Body of pancreas (tissue), 4 donors: ENCODE measurements around the gene DEPDC5. TPM values are rescaled to one million over a fixed set of nuclear protein-coding genes. Genes with fewer than 3 reads are reported as not detected.
A peak's percentile ranks its signal among the peaks of the same experiment; 100 is the strongest.

Experiments
- ATAC-seq: fragments of 150-250 bp; one replicate; pipeline ENCODE4 v1.9.1; 2016
- DNase-seq, 4 donors: peaks; one replicate each; pipeline ENCODE4 v3.0.0-alpha.2; 2019
- H3K27ac ChIP-seq, 4 donors: fragments of 200-600 bp; sonication (generic); 1 replicate in 3 of 4; 2 replicates in 1 of 4; pipeline versions ENCODE4 v1.5.1 to v1.6.1; 2016 to 2019; ENCODE audit warnings: mild to moderate bottlenecking in 1 of 4, mixed read lengths in 1 of 4, moderate library complexity in 1 of 4
- H3K27me3 ChIP-seq, 2 donors: fragments of 200-600 bp; sonication (generic); one replicate each; pipeline ENCODE4 v1.6.0; 2016; ENCODE audit warnings: mild to moderate bottlenecking in 1 of 2
- H3K36me3 ChIP-seq, 2 donors: fragments of 200-600 bp; sonication (generic); replicated peaks in 1 of 2; 2 replicates each; pipeline ENCODE4 v1.5.1; 2016; ENCODE audit warnings: low read depth in 2 of 2; ENCODE audit not compliant: insufficient read depth in 1 of 2
- H3K4me1 ChIP-seq: fragments of 200-600 bp; sonication (generic); one replicate; pipeline ENCODE4 v1.6.0; 2016
- H3K4me3 ChIP-seq, 2 donors: fragments of 200-600 bp; sonication (generic); 1 replicate in 1 of 2; 2 replicates in 1 of 2; pipeline ENCODE4 v1.5.1; 2016 to 2019
- H3K9me3 ChIP-seq, 3 donors: fragments of 200-600 bp; sonication (generic); 1 replicate in 2 of 3; 2 replicates in 1 of 3; pipeline ENCODE4 v1.5.1; 2016
- CTCF ChIP-seq, 7 experiments: fragments of 450-650 bp in 4 of 7; fragments of 200-600 bp in 3 of 7; sonication (generic) in 3 of 7; IDR thresholded peaks; one replicate each; pipeline ENCODE4 v1.5.1; 2016 to 2019; ENCODE audit warnings: antibody characterized with exemption in 7 of 7
- POLR2A ChIP-seq, 3 donors: fragments of 450-650 bp; IDR thresholded peaks; one replicate each; pipeline ENCODE4 v1.6.1; 2016; ENCODE audit warnings: antibody characterized with exemption in 3 of 3, mild to moderate bottlenecking in 2 of 3
- WGBS, 2 donors: methylation state at CpG; one replicate each; pipeline ENCODE4 v1.1.5; 2017; 5-methylcytosine and 5-hydroxymethylcytosine counted together
- intact Hi-C: fragments of 100-400 bp; cut with DNase I; formaldehyde crosslinking; loops from one replicate; pipeline ENCODE4 v1.15.1; 2023
- total RNA-seq, 2 donors: library from RNA; depleted of rRNA; stranded (reverse); fragments of >200 nt; gene quantifications; one replicate each; pipeline ENCODE4 v1.1.0, GENCODE V29; 2016

DEPDC5 gene
- total RNA-seq, 2 donors from 2014 or later: 21.4 to 40.0 TPM

- peak in 2 of 4 donors; percentile 16 to 19 for DNase-seq
- ATAC-seq: no peak
- TF ChIP-seq CTCF (IDR thresholded peaks at IDR 0.05) (no peak), POLR2A (IDR thresholded peaks at IDR 0.05) (no peak)
- no peaks in the 10 kb centered on the region for H3K9me3 ChIP-seq
- H3K4me1 ChIP-seq: peaks cover 36% of the 10 kb centered on the region
- 1 to 2% methylated on average over 15 of the region's 15 CpGs for WGBS, 2 donors
- H3K36me3 ChIP-seq: no peaks in the 10 kb centered on the region
- H3K4me3 ChIP-seq: peak overlapping the region; percentile 55 to 71
- H3K27ac ChIP-seq: peak overlapping the region; percentile 91 to 98 (median 96)
- intact Hi-C loops: no loop called here
- H3K27me3 ChIP-seq: no peaks in the 10 kb centered on the region
These were observed 191.6 kb downstream of the DEPDC5 start for GRCh38 chr22:31945443-31945855.

GRCh38 chr22:31945971-31946680, 192.3 kb downstream of the DEPDC5 start:
- no peaks in the 10 kb centered on the region for H3K27me3 ChIP-seq
- H3K9me3 ChIP-seq: no peaks in the 10 kb centered on the region
- ATAC-seq (no peak), DNase-seq (peak in 1 of 4 donors; percentile 29)
- H3K4me1 ChIP-seq: peaks cover 43% of the 10 kb centered on the region
- H3K4me3 ChIP-seq: peak overlapping the region in 1 of 2 donors; percentile 3
- intact Hi-C loops: no loop called here
- 43 to 49% methylated on average over 8 of the region's 8 CpGs for WGBS, 2 donors
- TF ChIP-seq CTCF (IDR thresholded peaks at IDR 0.05) (no peak), POLR2A (IDR thresholded peaks at IDR 0.05) (no peak)
- H3K36me3 ChIP-seq: no peaks in the 10 kb centered on the region
- H3K27ac ChIP-seq: peak overlapping the region; percentile 91 to 98 (median 96)

- DNase-seq: peak in 2 of 4 donors; percentile 26 to 36
- 7 to 8% methylated on average over 2 of the region's 2 CpGs for WGBS, 2 donors
- H3K36me3 ChIP-seq: no peaks in the 10 kb centered on the region
- intact Hi-C loops: no loop called here
- H3K27ac ChIP-seq: peak overlapping the region; percentile 9 to 98 (median 96)
- H3K4me1 ChIP-seq: peaks cover 55% of the 10 kb centered on the region
- TF ChIP-seq POLR2A (IDR thresholded peaks at IDR 0.05) (no peak), CTCF (IDR thresholded peaks at IDR 0.05) (peak in 6 of 7 experiments; percentile 21 to 68 (median 56))
- no peaks in the 10 kb centered on the region for H3K9me3 ChIP-seq
- H3K4me3 ChIP-seq: no peak overlapping the region
- ATAC-seq: no peak
- no peaks in the 10 kb centered on the region for H3K27me3 ChIP-seq
These were observed 193.5 kb downstream of the DEPDC5 start for GRCh38 chr22:31947296-31947695.

GRCh38 chr22:31948002-31948401, 194.2 kb downstream of the DEPDC5 start:
- Histone ChIP-seq H3K4me3 (no peak overlapping the region), H3K36me3 (no peaks in the 10 kb centered on the region), H3K27ac (peak overlapping the region in 2 of 4 donors; percentile 15 to 96), H3K27me3 (no peaks in the 10 kb centered on the region), H3K9me3 (no peaks in the 10 kb centered on the region), H3K4me1 (peaks cover 62% of the 10 kb centered on the region)
- DNase-seq: peak; percentile 48 to 71 (median 68)
- WGBS, 2 donors: 22 to 29% methylated on average over 8 of the region's 8 CpGs
- intact Hi-C loops: no loop called here
- no peak for ATAC-seq
- no peak for TF ChIP-seq POLR2A (IDR thresholded peaks at IDR 0.05)
- TF ChIP-seq CTCF (IDR thresholded peaks at IDR 0.05): no peak

GRCh38 chr22:31950226-31950625, 196.4 kb downstream of the DEPDC5 start:
- Histone ChIP-seq H3K27ac (no peak overlapping the region), H3K4me1 (peaks cover 78% of the 10 kb centered on the region), H3K36me3 (no peaks in the 10 kb centered on the region), H3K27me3 (no peaks in the 10 kb centered on the region), H3K9me3 (no peaks in the 10 kb centered on the region), H3K4me3 (no peak overlapping the region)
- 64 to 97% methylated on average over 3 to 4 of the region's 4 CpGs for WGBS, 2 donors
- ATAC-seq (no peak), DNase-seq (no peak)
- TF ChIP-seq POLR2A (IDR thresholded peaks at IDR 0.05): no peak
- no peak for TF ChIP-seq CTCF (IDR thresholded peaks at IDR 0.05)
- intact Hi-C loops: no loop called here
